AG10803 (cell line): ENCODE measurements around the gene DLX2.
"Not testable (repeated sequence)": the region's sequence is repeated elsewhere in the genome, so short reads cannot be mapped to it uniquely, and the experiment has no call there.

Source experiments
- DNase-seq: peaks from one replicate; pipeline ENCODE4 v3.0.0; 2010; ENCODE audit warnings: low read depth
- H3K4me3 ChIP-seq: 2 replicates; pipeline ENCODE4 v1.5.1; 2011; ENCODE audit warnings: mild to moderate bottlenecking, low read length, control low read depth
- CTCF ChIP-seq: conservative IDR thresholded peaks from 2 replicates; pipeline ENCODE4 v1.5.1; 2011; ENCODE audit warnings: mild to moderate bottlenecking, low read length, control low read depth, inconsistent platforms

DLX2 gene

GRCh38 chr2:172066394-172066886 lies 36.3 kb downstream of the DLX2 start:
- DNase-seq = no peak
- TF ChIP-seq CTCF = no peak
- H3K4me3 ChIP-seq = no peak overlapping the region

GRCh38 chr2:172065111-172065510 lies 37.6 kb downstream of the DLX2 start:
- H3K4me3 ChIP-seq = no peak overlapping the region
- no peak for DNase-seq
- TF ChIP-seq CTCF = no peak

- DNase-seq = no peak
- no peak for TF ChIP-seq CTCF
- no peak overlapping the region for H3K4me3 ChIP-seq
These were observed 39.3 kb downstream of the DLX2 start for GRCh38 chr2:172063446-172063845.

GRCh38 chr2:172062402-172063004 lies 40.2 kb downstream of the DLX2 start:
- no peak overlapping the region for H3K4me3 ChIP-seq
- no peak for DNase-seq
- no peak for TF ChIP-seq CTCF

GRCh38 chr2:172060118-172060517 lies 42.6 kb downstream of the DLX2 start:
- H3K4me3 ChIP-seq, DNase-seq: not testable (repeated sequence)

GRCh38 chr2:172058660-172059059 lies 44.0 kb downstream of the DLX2 start:
- TF ChIP-seq CTCF = no peak
- DNase-seq = no peak
- H3K4me3 ChIP-seq = no peak overlapping the region

GRCh38 chr2:172056293-172056692 lies 46.4 kb downstream of the DLX2 start:
- no peak for DNase-seq
- no peak for TF ChIP-seq CTCF
- H3K4me3 ChIP-seq = no peak overlapping the region
